ENCODE results near the gene ADAP1.

GRCh38 chr7:863106-863505 lies 91.4 kb downstream of the ADAP1 start:
- TF ChIP-seq, protein P1, sequence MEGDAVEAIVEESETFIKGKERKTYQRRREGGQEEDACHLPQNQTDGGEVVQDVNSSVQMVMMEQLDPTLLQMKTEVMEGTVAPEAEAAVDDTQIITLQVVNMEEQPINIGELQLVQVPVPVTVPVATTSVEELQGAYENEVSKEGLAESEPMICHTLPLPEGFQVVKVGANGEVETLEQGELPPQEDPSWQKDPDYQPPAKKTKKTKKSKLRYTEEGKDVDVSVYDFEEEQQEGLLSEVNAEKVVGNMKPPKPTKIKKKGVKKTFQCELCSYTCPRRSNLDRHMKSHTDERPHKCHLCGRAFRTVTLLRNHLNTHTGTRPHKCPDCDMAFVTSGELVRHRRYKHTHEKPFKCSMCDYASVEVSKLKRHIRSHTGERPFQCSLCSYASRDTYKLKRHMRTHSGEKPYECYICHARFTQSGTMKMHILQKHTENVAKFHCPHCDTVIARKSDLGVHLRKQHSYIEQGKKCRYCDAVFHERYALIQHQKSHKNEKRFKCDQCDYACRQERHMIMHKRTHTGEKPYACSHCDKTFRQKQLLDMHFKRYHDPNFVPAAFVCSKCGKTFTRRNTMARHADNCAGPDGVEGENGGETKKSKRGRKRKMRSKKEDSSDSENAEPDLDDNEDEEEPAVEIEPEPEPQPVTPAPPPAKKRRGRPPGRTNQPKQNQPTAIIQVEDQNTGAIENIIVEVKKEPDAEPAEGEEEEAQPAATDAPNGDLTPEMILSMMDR (IDR thresholded peaks at IDR 0.05) = no peak
- no peak for TF ChIP-seq POLR2A (IDR thresholded peaks at IDR 0.05)
